ENCODE data around the gene WDR45B.

- TF ChIP-seq POLR2AphosphoS5 (IDR thresholded peaks at IDR 0.05): no peak
- TF ChIP-seq CTCF (IDR thresholded peaks at IDR 0.05): no peak
- no peak for TF ChIP-seq POLR2A (IDR thresholded peaks at IDR 0.05)
These were observed 47.4 kb downstream of the WDR45B start for GRCh38 chr17:82600731-82601446.

All from prostate gland (tissue), 2 donors.